Stimulated activated CD4-positive, alpha-beta T cell treated with anti-CD3 and anti-CD28 coated beads, Interleukin-4, amount 100 ng/mL, for 4 hours (primary cell): ENCODE results near the gene POU2F2.
A peak's percentile ranks its signal among the peaks of the same experiment; 100 is the strongest.

Source experiments
- DNase-seq, 2 experiments: peaks; one replicate each; pipeline ENCODE4 v3.0.0-alpha.2; 2020

Gene POU2F2

GRCh38 chr19:42132030-42132628 lies at the start of gene POU2F2:
Gene POU2F2 (minus strand): TSS chr19:42132446. CDS start chr19:42132411, 35 bp downstream.
- DNase-seq, result peak; percentile 85 to 96

- DNase-seq, result no peak
Measured at GRCh38 chr19:42178791-42179674, 46.8 kb upstream of the POU2F2 start.

GRCh38 chr19:42177686-42178019 lies 45.4 kb upstream of the POU2F2 start:
- DNase-seq, result no peak

- peak; percentile 75 to 77 for DNase-seq
Measured at GRCh38 chr19:42176990-42177685, 44.9 kb upstream of the POU2F2 start.

- DNase-seq, result no peak
Measured at GRCh38 chr19:42176649-42176989, 44.4 kb upstream of the POU2F2 start.

- peak in 1 of 2 experiments; percentile 12 for DNase-seq
Measured at GRCh38 chr19:42175952-42176648, 43.9 kb upstream of the POU2F2 start.

- DNase-seq, result no peak
Measured at GRCh38 chr19:42174958-42175734, 42.9 kb upstream of the POU2F2 start.

- no peak for DNase-seq
Measured at GRCh38 chr19:42174188-42174587, 41.9 kb upstream of the POU2F2 start.

GRCh38 chr19:42173695-42174094 lies 41.4 kb upstream of the POU2F2 start:
- no peak for DNase-seq

GRCh38 chr19:42172261-42172660 lies 40.0 kb upstream of the POU2F2 start:
- DNase-seq, result no peak

- no peak for DNase-seq
Measured at GRCh38 chr19:42170715-42171114, 38.5 kb upstream of the POU2F2 start.

GRCh38 chr19:42169486-42170413 lies 37.5 kb upstream of the POU2F2 start:
- DNase-seq, result no peak

GRCh38 chr19:42168206-42168605 lies 36.0 kb upstream of the POU2F2 start:
- no peak for DNase-seq

GRCh38 chr19:42166316-42166715 lies 34.1 kb upstream of the POU2F2 start:
- no peak for DNase-seq

- DNase-seq, result no peak
Measured at GRCh38 chr19:42165146-42165545, 32.9 kb upstream of the POU2F2 start.

GRCh38 chr19:42161616-42162263 lies 29.5 kb upstream of the POU2F2 start:
- no peak for DNase-seq

- no peak for DNase-seq
Measured at GRCh38 chr19:42159942-42160341, 27.7 kb upstream of the POU2F2 start.

- no peak for DNase-seq
Measured at GRCh38 chr19:42158926-42159325, 26.7 kb upstream of the POU2F2 start.

GRCh38 chr19:42156571-42156970 lies 24.3 kb upstream of the POU2F2 start:
- no peak for DNase-seq

GRCh38 chr19:42155796-42156195 lies 23.6 kb upstream of the POU2F2 start:
- DNase-seq, result no peak
